GM23338 (cell line): Measurements from ENCODE around the gene ANP32A. TPM values are rescaled to one million over a fixed set of nuclear protein-coding genes. Genes with fewer than 3 reads are reported as not detected.

Experiments used
- ATAC-seq: fragments of 200-7000 bp; cut with Tn5 transposase; 3 replicates; pipeline ENCODE4 v1.9.1; 2020
- DNase-seq: peaks from one replicate; pipeline ENCODE4 v3.0.0-alpha.2; 2015; ENCODE audit warnings: low spot score
- H2AFZ ChIP-seq: fragments of 200-600 bp; sonication (generic); 2 replicates; pipeline ENCODE4 v1.8.0; 2016; ENCODE audit warnings: antibody characterized with exemption, mild to moderate bottlenecking, moderate library complexity
- H3F3A ChIP-seq: fragments of 200-600 bp; sonication (generic); replicated peaks from 2 replicates; pipeline ENCODE4 v1.8.0; 2017; ENCODE audit warnings: antibody characterized with exemption, mixed run types, low read depth
- H3K27ac ChIP-seq: fragments of 200-600 bp; sonication (generic); 2 replicates; pipeline ENCODE4 v1.6.1; 2016; ENCODE audit warnings: low read depth
- H3K27me3 ChIP-seq: fragments of 200-600 bp; sonication (generic); 2 replicates; pipeline ENCODE4 v1.8.0; 2016; ENCODE audit warnings: mild to moderate bottlenecking, mixed run types, moderate library complexity; ENCODE audit not compliant: insufficient read depth
- H3K36me3 ChIP-seq: fragments of 200-600 bp; sonication (generic); 2 replicates; pipeline ENCODE4 v1.8.0; 2016; ENCODE audit warnings: mild to moderate bottlenecking; ENCODE audit not compliant: insufficient read depth
- H3K4me1 ChIP-seq: fragments of 200-600 bp; sonication (generic); 2 replicates; pipeline ENCODE4 v1.8.0; 2016; ENCODE audit warnings: mild to moderate bottlenecking, moderate library complexity; ENCODE audit not compliant: insufficient read depth
- H3K4me2 ChIP-seq: fragments of 200-600 bp; sonication (generic); 2 replicates; pipeline ENCODE4 v1.7.1; 2017; ENCODE audit warnings: mixed run types
- H3K4me3 ChIP-seq: fragments of 200-600 bp; sonication (generic); 2 replicates; pipeline ENCODE4 v1.6.1; 2016; ENCODE audit warnings: mixed run types
- H3K79me2 ChIP-seq: fragments of 200-600 bp; sonication (generic); replicated peaks from 2 replicates; pipeline ENCODE4 v1.8.0; 2017; ENCODE audit warnings: mild to moderate bottlenecking; ENCODE audit not compliant: insufficient read depth
- H3K9me2 ChIP-seq: fragments of 200-600 bp; sonication (generic); 2 replicates; pipeline ENCODE4 v1.8.0; 2017; ENCODE audit not compliant: insufficient read depth
- H4K20me1 ChIP-seq: fragments of 200-600 bp; sonication (generic); replicated peaks from 2 replicates; pipeline ENCODE4 v1.8.0; 2017; ENCODE audit warnings: mild to moderate bottlenecking; ENCODE audit not compliant: insufficient read depth
- H3K27ac Mint-ChIP-seq: 2 replicates; pipeline ENCODE4 v1.8.0; 2020; ENCODE audit warnings: inconsistent platforms, mild to moderate bottlenecking, moderate library complexity, mixed read lengths
- H3K27me3 Mint-ChIP-seq: 3 replicates; pipeline ENCODE4 v1.8.0; 2022; ENCODE audit warnings: low read depth, mild to moderate bottlenecking, moderate library complexity, mixed read lengths, inconsistent platforms; ENCODE audit not compliant: insufficient read depth, poor library complexity
- H3K36me3 Mint-ChIP-seq: 3 replicates; pipeline ENCODE4 v1.8.0; 2021; ENCODE audit warnings: low read depth, mild to moderate bottlenecking, inconsistent platforms, moderate library complexity, mixed read lengths
- H3K4me1 Mint-ChIP-seq: 3 replicates; pipeline ENCODE4 v1.8.0; 2020; ENCODE audit warnings: mild to moderate bottlenecking, inconsistent platforms, mixed read lengths
- H3K4me3 Mint-ChIP-seq: 3 replicates; pipeline ENCODE4 v1.8.0; 2021; ENCODE audit warnings: moderate library complexity, mild to moderate bottlenecking, inconsistent platforms, mixed read lengths
- H3K9me3 Mint-ChIP-seq: 3 replicates; pipeline ENCODE4 v1.8.0; 2020; ENCODE audit warnings: moderate library complexity, mild to moderate bottlenecking, inconsistent platforms, mixed read lengths
- EZH2phosphoT487 ChIP-seq: fragments of 200-600 bp; sonication (generic); IDR thresholded peaks from one replicate; pipeline ENCODE4 v1.8.1; 2018; ENCODE audit warnings: antibody characterized with exemption; ENCODE audit not compliant: unreplicated experiment
- JUNB ChIP-seq: IDR thresholded peaks from one replicate; pipeline ENCODE4 v1.6.1; 2016; ENCODE audit warnings: antibody characterized with exemption; ENCODE audit not compliant: unreplicated experiment
- POLR2AphosphoS5 ChIP-seq: IDR thresholded peaks from 2 replicates; pipeline ENCODE4 v1.6.1; 2016; ENCODE audit warnings: antibody characterized with exemption, low read depth
- STAT1 ChIP-seq: IDR thresholded peaks from one replicate; pipeline ENCODE4 v1.6.1; 2016; ENCODE audit warnings: antibody characterized with exemption; ENCODE audit not compliant: unreplicated experiment
- polyA plus RNA-seq: library from polyadenylated mRNA; unstranded; fragments of >200 nt; fragmentation: Nextera tagmentation; extraction: Ambion mirVana; gene quantifications from 2 replicates; pipeline ENCODE4 v1.2.1, GENCODE V29; 2016
- total RNA-seq: library from RNA; depleted of rRNA; stranded (reverse); fragments of >200 nt; shearing (Covaris generic); gene quantifications from 2 replicates; pipeline ENCODE4 v1.2.3, GENCODE V29; 2014
- TF ChIP-seq, protein P1 (sequence below): IDR thresholded peaks from one replicate; pipeline ENCODE4 v1.6.1; 2018; ENCODE audit warnings: antibody characterized with exemption; ENCODE audit not compliant: unreplicated experiment
- TF ChIP-seq, protein P2 (sequence below): fragments of 250-450 bp; sonication (Bioruptor Pico); IDR thresholded peaks from 2 replicates; pipeline ENCODE4 v1.5.0; 2020; ENCODE audit warnings: mild to moderate bottlenecking, moderate library complexity
- TF ChIP-seq, protein P3 (sequence below), 2 experiments: fragments of 200-600 bp in 1 of 2; sonication (generic) in 1 of 2; conservative IDR thresholded peaks; 2 replicates each; pipeline versions ENCODE4 v1.5.1 to v1.6.1; 2016 to 2017; ENCODE audit warnings: antibody characterized with exemption in 2 of 2, low read depth in 2 of 2, mild to moderate bottlenecking in 2 of 2, moderate library complexity in 1 of 2
- TF ChIP-seq, protein P4 (sequence below): IDR thresholded peaks from 2 replicates; pipeline ENCODE4 v1.6.1; 2016; ENCODE audit warnings: antibody characterized with exemption

The ANP32A gene
- total and polyA plus RNA-seq, 2 experiments from 2014 or later = 204 to 304 TPM

DNA sequence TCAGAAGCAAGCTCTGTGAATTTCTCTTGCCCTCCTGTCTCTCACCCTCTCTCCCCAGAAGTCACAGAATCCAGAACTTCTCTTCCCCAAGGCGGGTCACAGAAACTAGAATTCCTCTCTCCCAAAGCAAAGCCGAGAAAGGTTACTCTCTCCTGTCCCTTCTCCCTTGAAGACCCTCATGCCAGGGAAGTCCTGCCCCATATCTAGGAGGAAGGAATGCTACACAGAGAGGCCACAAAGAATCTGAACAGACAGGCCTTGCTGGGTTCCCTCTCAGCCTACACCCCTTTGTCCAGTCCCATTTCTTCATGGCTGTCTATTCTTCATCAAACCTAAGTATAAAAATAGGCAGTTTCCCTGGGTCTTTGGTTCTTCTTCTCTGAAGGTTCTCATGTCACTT lies 29.8 kb downstream of the ANP32A start:
- H3K4me1 ChIP-seq = peaks cover 70% of the 10 kb centered on the region
- H3K4me3 ChIP-seq = no peak overlapping the region
- H3K79me2 ChIP-seq = peaks cover 96% of the 10 kb centered on the region
- H3K4me2 ChIP-seq = peak overlapping the region; percentile 46
- Mint-ChIP-seq H3K36me3 (peaks cover 55% of the 10 kb centered on the region), H3K9me3 (no peaks in the 10 kb centered on the region; the same call in 2 of the 3 replicates), H3K27me3 (peaks cover 16% of the 10 kb centered on the region), H3K27ac (peak overlapping the region; percentile 90), H3K4me1 (peaks cover 81% of the 10 kb centered on the region), H3K4me3 (peak overlapping the region; percentile 54; the same call in 1 of the 3 replicates)
- peak overlapping the region; percentile 78; the same call in 1 of the 2 replicates for H3K27ac ChIP-seq
- no peaks in the 10 kb centered on the region for H3K9me2 ChIP-seq
- no peak overlapping the region for H2AFZ ChIP-seq
- H3K27me3 ChIP-seq = no peaks in the 10 kb centered on the region
- ATAC-seq (no peak), DNase-seq (no peak)
- TF ChIP-seq, protein P1, sequence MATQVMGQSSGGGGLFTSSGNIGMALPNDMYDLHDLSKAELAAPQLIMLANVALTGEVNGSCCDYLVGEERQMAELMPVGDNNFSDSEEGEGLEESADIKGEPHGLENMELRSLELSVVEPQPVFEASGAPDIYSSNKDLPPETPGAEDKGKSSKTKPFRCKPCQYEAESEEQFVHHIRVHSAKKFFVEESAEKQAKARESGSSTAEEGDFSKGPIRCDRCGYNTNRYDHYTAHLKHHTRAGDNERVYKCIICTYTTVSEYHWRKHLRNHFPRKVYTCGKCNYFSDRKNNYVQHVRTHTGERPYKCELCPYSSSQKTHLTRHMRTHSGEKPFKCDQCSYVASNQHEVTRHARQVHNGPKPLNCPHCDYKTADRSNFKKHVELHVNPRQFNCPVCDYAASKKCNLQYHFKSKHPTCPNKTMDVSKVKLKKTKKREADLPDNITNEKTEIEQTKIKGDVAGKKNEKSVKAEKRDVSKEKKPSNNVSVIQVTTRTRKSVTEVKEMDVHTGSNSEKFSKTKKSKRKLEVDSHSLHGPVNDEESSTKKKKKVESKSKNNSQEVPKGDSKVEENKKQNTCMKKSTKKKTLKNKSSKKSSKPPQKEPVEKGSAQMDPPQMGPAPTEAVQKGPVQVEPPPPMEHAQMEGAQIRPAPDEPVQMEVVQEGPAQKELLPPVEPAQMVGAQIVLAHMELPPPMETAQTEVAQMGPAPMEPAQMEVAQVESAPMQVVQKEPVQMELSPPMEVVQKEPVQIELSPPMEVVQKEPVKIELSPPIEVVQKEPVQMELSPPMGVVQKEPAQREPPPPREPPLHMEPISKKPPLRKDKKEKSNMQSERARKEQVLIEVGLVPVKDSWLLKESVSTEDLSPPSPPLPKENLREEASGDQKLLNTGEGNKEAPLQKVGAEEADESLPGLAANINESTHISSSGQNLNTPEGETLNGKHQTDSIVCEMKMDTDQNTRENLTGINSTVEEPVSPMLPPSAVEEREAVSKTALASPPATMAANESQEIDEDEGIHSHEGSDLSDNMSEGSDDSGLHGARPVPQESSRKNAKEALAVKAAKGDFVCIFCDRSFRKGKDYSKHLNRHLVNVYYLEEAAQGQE = no peak
- TF ChIP-seq, protein P2, sequence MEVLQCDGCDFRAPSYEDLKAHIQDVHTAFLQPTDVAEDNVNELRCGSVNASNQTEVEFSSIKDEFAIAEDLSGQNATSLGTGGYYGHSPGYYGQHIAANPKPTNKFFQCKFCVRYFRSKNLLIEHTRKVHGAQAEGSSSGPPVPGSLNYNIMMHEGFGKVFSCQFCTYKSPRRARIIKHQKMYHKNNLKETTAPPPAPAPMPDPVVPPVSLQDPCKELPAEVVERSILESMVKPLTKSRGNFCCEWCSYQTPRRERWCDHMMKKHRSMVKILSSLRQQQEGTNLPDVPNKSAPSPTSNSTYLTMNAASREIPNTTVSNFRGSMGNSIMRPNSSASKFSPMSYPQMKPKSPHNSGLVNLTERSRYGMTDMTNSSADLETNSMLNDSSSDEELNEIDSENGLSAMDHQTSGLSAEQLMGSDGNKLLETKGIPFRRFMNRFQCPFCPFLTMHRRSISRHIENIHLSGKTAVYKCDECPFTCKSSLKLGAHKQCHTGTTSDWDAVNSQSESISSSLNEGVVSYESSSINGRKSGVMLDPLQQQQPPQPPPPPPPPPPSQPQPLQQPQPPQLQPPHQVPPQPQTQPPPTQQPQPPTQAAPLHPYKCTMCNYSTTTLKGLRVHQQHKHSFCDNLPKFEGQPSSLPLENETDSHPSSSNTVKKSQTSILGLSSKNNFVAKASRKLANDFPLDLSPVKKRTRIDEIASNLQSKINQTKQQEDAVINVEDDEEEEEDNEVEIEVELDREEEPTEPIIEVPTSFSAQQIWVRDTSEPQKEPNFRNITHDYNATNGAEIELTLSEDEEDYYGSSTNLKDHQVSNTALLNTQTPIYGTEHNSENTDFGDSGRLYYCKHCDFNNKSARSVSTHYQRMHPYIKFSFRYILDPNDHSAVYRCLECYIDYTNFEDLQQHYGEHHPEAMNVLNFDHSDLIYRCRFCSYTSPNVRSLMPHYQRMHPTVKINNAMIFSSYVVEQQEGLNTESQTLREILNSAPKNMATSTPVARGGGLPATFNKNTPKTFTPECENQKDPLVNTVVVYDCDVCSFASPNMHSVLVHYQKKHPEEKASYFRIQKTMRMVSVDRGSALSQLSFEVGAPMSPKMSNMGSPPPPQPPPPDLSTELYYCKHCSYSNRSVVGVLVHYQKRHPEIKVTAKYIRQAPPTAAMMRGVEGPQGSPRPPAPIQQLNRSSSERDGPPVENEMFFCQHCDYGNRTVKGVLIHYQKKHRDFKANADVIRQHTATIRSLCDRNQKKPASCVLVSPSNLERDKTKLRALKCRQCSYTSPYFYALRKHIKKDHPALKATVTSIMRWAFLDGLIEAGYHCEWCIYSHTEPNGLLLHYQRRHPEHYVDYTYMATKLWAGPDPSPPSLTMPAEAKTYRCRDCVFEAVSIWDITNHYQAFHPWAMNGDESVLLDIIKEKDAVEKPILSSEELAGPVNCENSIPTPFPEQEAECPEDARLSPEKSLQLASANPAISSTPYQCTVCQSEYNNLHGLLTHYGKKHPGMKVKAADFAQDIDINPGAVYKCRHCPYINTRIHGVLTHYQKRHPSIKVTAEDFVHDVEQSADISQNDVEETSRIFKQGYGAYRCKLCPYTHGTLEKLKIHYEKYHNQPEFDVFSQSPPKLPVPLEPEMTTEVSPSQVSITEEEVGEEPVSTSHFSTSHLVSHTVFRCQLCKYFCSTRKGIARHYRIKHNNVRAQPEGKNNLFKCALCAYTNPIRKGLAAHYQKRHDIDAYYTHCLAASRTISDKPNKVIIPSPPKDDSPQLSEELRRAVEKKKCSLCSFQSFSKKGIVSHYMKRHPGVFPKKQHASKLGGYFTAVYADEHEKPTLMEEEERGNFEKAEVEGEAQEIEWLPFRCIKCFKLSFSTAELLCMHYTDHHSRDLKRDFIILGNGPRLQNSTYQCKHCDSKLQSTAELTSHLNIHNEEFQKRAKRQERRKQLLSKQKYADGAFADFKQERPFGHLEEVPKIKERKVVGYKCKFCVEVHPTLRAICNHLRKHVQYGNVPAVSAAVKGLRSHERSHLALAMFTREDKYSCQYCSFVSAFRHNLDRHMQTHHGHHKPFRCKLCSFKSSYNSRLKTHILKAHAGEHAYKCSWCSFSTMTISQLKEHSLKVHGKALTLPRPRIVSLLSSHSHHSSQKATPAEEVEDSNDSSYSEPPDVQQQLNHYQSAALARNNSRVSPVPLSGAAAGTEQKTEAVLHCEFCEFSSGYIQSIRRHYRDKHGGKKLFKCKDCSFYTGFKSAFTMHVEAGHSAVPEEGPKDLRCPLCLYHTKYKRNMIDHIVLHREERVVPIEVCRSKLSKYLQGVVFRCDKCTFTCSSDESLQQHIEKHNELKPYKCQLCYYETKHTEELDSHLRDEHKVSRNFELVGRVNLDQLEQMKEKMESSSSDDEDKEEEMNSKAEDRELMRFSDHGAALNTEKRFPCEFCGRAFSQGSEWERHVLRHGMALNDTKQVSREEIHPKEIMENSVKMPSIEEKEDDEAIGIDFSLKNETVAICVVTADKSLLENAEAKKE = no peak
- TF ChIP-seq EZH2phosphoT487 = no peak
- TF ChIP-seq, protein P3, sequence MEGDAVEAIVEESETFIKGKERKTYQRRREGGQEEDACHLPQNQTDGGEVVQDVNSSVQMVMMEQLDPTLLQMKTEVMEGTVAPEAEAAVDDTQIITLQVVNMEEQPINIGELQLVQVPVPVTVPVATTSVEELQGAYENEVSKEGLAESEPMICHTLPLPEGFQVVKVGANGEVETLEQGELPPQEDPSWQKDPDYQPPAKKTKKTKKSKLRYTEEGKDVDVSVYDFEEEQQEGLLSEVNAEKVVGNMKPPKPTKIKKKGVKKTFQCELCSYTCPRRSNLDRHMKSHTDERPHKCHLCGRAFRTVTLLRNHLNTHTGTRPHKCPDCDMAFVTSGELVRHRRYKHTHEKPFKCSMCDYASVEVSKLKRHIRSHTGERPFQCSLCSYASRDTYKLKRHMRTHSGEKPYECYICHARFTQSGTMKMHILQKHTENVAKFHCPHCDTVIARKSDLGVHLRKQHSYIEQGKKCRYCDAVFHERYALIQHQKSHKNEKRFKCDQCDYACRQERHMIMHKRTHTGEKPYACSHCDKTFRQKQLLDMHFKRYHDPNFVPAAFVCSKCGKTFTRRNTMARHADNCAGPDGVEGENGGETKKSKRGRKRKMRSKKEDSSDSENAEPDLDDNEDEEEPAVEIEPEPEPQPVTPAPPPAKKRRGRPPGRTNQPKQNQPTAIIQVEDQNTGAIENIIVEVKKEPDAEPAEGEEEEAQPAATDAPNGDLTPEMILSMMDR (conservative IDR thresholded peaks at IDR 0.05; ENCODE audit: low read depth in 2 of 2) = no peak
- TF ChIP-seq JUNB = no peak
- no peak for TF ChIP-seq STAT1
- no peak for TF ChIP-seq POLR2AphosphoS5
- TF ChIP-seq, protein P4, sequence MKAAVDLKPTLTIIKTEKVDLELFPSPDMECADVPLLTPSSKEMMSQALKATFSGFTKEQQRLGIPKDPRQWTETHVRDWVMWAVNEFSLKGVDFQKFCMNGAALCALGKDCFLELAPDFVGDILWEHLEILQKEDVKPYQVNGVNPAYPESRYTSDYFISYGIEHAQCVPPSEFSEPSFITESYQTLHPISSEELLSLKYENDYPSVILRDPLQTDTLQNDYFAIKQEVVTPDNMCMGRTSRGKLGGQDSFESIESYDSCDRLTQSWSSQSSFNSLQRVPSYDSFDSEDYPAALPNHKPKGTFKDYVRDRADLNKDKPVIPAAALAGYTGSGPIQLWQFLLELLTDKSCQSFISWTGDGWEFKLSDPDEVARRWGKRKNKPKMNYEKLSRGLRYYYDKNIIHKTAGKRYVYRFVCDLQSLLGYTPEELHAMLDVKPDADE = no peak
- peaks cover 5% of the 10 kb centered on the region for H3K36me3 ChIP-seq
- H4K20me1 ChIP-seq = peaks cover 49% of the 10 kb centered on the region
- H3F3A ChIP-seq = no peaks in the 10 kb centered on the region
